Measurements from ENCODE around the gene PRKN.

GRCh38 chr6:161354276-161354840 is 1373.2 kb downstream of the PRKN start:
- no peak for TF ChIP-seq CTCF (IDR thresholded peaks at IDR 0.05)
- TF ChIP-seq ZFX (IDR thresholded peaks at IDR 0.05; ENCODE audit: borderline replicate concordance) = no peak

Data from 22Rv1 (cell line).